ENCODE results near the gene MOSPD3.

DNA sequence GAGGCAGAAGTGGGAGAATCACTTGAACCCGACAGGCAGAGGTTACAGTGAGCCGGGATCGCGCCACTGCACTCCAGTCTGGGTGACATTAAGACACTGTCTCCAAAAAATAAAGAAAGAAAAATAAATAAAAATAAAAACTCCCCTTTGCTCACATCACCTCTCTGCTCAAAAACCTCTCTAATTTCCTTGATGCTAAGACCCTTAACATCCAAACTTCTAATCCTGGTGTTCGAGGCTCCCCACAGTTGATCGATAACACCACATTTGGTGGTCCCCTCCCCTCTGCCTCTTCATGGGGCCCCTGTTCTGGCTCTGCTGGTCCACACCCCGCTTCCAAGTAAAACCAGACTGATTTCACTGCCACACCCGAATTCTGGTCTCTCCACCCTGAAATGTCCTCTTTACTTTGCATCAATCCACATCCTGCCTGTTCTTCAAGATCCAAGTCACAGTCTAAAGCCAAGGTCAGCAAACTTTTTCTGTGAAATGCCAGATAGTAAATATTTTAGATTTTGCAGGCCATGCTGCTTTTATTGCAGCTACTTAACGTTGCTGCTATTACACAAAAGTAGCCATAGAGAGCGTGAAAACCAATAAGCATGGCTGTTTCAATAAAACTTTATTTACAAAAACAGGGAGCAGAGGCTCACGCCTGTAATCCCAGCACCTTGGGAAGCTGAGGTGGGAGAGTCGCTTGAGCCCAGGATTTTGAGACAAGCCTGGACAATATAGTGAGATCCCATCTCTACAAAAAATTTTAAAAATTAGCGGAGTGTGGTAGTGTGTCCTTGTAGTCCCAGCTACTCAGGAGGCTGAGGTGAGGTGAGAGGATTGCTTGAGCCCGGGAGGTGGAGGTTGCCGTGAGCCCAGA is 11.8 kb downstream of the MOSPD3 start:
- TF ChIP-seq CTCF (IDR thresholded peaks at IDR 0.05): no peak
- no peak for TF ChIP-seq POLR2A (IDR thresholded peaks at IDR 0.05)
- TF ChIP-seq POLR2AphosphoS5 (IDR thresholded peaks at IDR 0.05; ENCODE audit: insufficient read depth in 1 of 2, low read depth in 1 of 2): no peak
